A549 (cell line): Measurements from ENCODE around the gene SF3B5. TPM values are rescaled to one million over a fixed set of nuclear protein-coding genes. Genes with fewer than 3 reads are reported as not detected.

Experiments
- ATAC-seq, 2 experiments: fragments of 200-7000 bp in 1 of 2; fragments of >200 bp in 1 of 2; cut with Nextera tagmentation in 1 of 2; cut with Tn5 transposase in 1 of 2; 3 replicates each; pipeline versions ENCODE4 v1.8.0 to v1.9.1; 2018 to 2020; ENCODE audit warnings: mild to moderate bottlenecking in 1 of 2, moderate library complexity in 1 of 2
- CTCF ChIA-PET: fragments of 300-600 bp; sonication (Branson Sonifier 250); formaldehyde crosslinking; extraction: SDS; loops from one replicate; lab custom pipeline; 2021; ENCODE audit warnings: antibody characterized with exemption, inconsistent platforms; lab: Yijun Ruan, JAX
- POLR2A ChIA-PET: fragments of 350-600 bp; formaldehyde crosslinking; extraction: SDS; loops from one replicate; lab custom pipeline; 2021; ENCODE audit warnings: antibody characterized with exemption, inconsistent platforms; lab: Yijun Ruan, JAX
- DNase-seq, 2 experiments: peaks; one replicate each; pipeline versions ENCODE4 v3.0.0 to v3.0.0-alpha.2; 2011 to 2016; ENCODE audit warnings: low read depth in 1 of 2, low spot score in 1 of 2
- FAIRE-seq: peaks from 2 replicates; lab custom pipeline; 2011; peaks lifted over from hg19 to GRCh38; lab: Jason Lieb, UNC
- H3K27ac ChIP-seq, 2 experiments: fragments of >200 bp; sonication (Bioruptor Twin); formaldehyde crosslinking; 3 replicates each; pipeline ENCODE4 v1.5.1; 2016 to 2017
- H3K4me1 ChIP-seq: fragments of >200 bp; sonication (Bioruptor Twin); formaldehyde crosslinking; 3 replicates; pipeline ENCODE4 v1.6.1; 2016
- H3K4me2 ChIP-seq: fragments of >200 bp; sonication (Bioruptor Twin); formaldehyde crosslinking; 3 replicates; pipeline ENCODE4 v1.6.1; 2016
- H3K4me3 ChIP-seq: fragments of >200 bp; sonication (Bioruptor Twin); formaldehyde crosslinking; 3 replicates; pipeline ENCODE4 v1.5.1; 2016
- H3K9me3 ChIP-seq: fragments of >200 bp; sonication (Bioruptor Twin); formaldehyde crosslinking; 3 replicates; pipeline ENCODE4 v1.6.1; 2016
- CBX2 ChIP-seq: fragments of 200-600 bp; sonication (generic); IDR thresholded peaks from 2 replicates; pipeline ENCODE4 v1.6.1; 2016; ENCODE audit warnings: low read depth, mild to moderate bottlenecking, borderline replicate concordance
- CBX8 ChIP-seq: fragments of 200-600 bp; sonication (generic); IDR thresholded peaks from 2 replicates; pipeline ENCODE4 v1.6.1; 2016
- CHD2 ChIP-seq: fragments of 150-350 bp; IDR thresholded peaks from 2 replicates; pipeline ENCODE4 v1.6.1; 2014; ENCODE audit warnings: low read length; ENCODE audit not compliant: partially characterized antibody
- CTCF ChIP-seq: fragments of >200 bp; sonication (Bioruptor Twin); formaldehyde crosslinking; IDR thresholded peaks from 3 replicates; pipeline ENCODE4 v1.5.1; 2016
- E2F6 ChIP-seq: IDR thresholded peaks from 2 replicates; pipeline ENCODE4 v1.6.1; 2012; ENCODE audit warnings: low read depth, borderline replicate concordance
- EHF ChIP-seq: fragments of 250-450 bp; sonication (Bioruptor Pico); IDR thresholded peaks from 2 replicates; pipeline ENCODE4 v1.5.0; 2020; ENCODE audit warnings: mild to moderate bottlenecking
- EHMT2 ChIP-seq: fragments of 200-600 bp; sonication (generic); IDR thresholded peaks from 2 replicates; pipeline ENCODE4 v1.6.1; 2016; ENCODE audit warnings: antibody characterized with exemption, low read depth, mild to moderate bottlenecking, moderate library complexity
- ELK1 ChIP-seq: fragments of 150-350 bp; IDR thresholded peaks from 2 replicates; pipeline ENCODE4 v1.6.1; 2014; ENCODE audit warnings: low read depth, mild to moderate bottlenecking, low read length
- EP300 ChIP-seq, 2 experiments: fragments of >200 bp; sonication (Bioruptor Twin); formaldehyde crosslinking; IDR thresholded peaks; 2 replicates in 1 of 2; 3 replicates in 1 of 2; pipeline ENCODE4 v1.6.1; 2016 to 2017
- FOXS1 ChIP-seq: fragments of 250-450 bp; sonication (Bioruptor Pico); IDR thresholded peaks from 2 replicates; pipeline ENCODE4 v1.5.0; 2020; ENCODE audit warnings: mild to moderate bottlenecking, moderate library complexity
- HES2 ChIP-seq: fragments of >200 bp; sonication (Bioruptor Twin); formaldehyde crosslinking; IDR thresholded peaks from 2 replicates; pipeline ENCODE4 v1.6.1; 2016
- HMGXB4 ChIP-seq: fragments of 250-450 bp; sonication (Bioruptor Pico); IDR thresholded peaks from 2 replicates; pipeline ENCODE4 v1.5.0; 2021; ENCODE audit warnings: mild to moderate bottlenecking, moderate library complexity, borderline replicate concordance
- HOXA7 ChIP-seq: fragments of 250-450 bp; sonication (Bioruptor Pico); IDR thresholded peaks from 2 replicates; pipeline ENCODE4 v1.5.0; 2020; ENCODE audit warnings: mild to moderate bottlenecking, moderate library complexity
- KDM1A ChIP-seq: fragments of 200-600 bp; sonication (generic); IDR thresholded peaks from 2 replicates; pipeline ENCODE4 v1.6.1; 2016; ENCODE audit warnings: low read depth, mild to moderate bottlenecking
- KDM5A ChIP-seq: fragments of 200-600 bp; sonication (generic); IDR thresholded peaks from 2 replicates; pipeline ENCODE4 v1.6.1; 2016; ENCODE audit warnings: antibody characterized with exemption, mild to moderate bottlenecking
- MAFK ChIP-seq: fragments of 450-650 bp; IDR thresholded peaks from 2 replicates; pipeline ENCODE4 v1.6.1; 2014; ENCODE audit not compliant: partially characterized antibody
- MAX ChIP-seq: IDR thresholded peaks from 2 replicates; pipeline ENCODE4 v1.6.1; 2012
- MAZ ChIP-seq: fragments of 150-350 bp; IDR thresholded peaks from 2 replicates; pipeline ENCODE4 v1.6.1; 2014; ENCODE audit warnings: antibody characterized with exemption, low read depth, low read length, borderline replicate concordance
- RAD21 ChIP-seq, 2 experiments: fragments of >200 bp in 1 of 2; sonication (Bioruptor Twin) in 1 of 2; formaldehyde crosslinking in 1 of 2; IDR thresholded peaks in 1 of 2; conservative IDR thresholded peaks in 1 of 2; 2 replicates in 1 of 2; 3 replicates in 1 of 2; pipeline ENCODE4 v1.6.1; 2012 to 2018; ENCODE audit warnings: inconsistent platforms in 1 of 2
- ZC3H11A ChIP-seq: fragments of 450-650 bp; IDR thresholded peaks from 2 replicates; pipeline ENCODE4 v1.6.1; 2014; ENCODE audit warnings: antibody characterized with exemption, mild to moderate bottlenecking
- ZFP36 ChIP-seq: fragments of 450-650 bp; IDR thresholded peaks from 2 replicates; pipeline ENCODE4 v1.6.1; 2014; ENCODE audit warnings: borderline replicate concordance; ENCODE audit not compliant: partially characterized antibody
- WGBS: methylation state at CpG from one replicate; pipeline ENCODE4 v1.1.6; 2017; ENCODE audit errors: missing lambda C conversion rate; 5-methylcytosine and 5-hydroxymethylcytosine counted together
- polyA plus RNA-seq, 4 experiments: library from polyadenylated mRNA; depleted of rRNA in 3 of 4; stranded (reverse); fragments of >200 nt; fragmentation: RNase III in 1 of 4; extraction: RNeasy Plus Mini Kit Qiagen cat#74134 plus additional on column Dnase treatment in 1 of 4; gene quantifications; 2 replicates in 3 of 4; 3 replicates in 1 of 4; pipeline ENCODE4 v1.2.3, GENCODE V29; 2011 to 2017

The SF3B5 gene
- polyA plus RNA-seq, 2 of the 4 experiments (the other 2 are of a cell fraction): 159 to 164 TPM

- no peak overlapping the region for H3K27ac ChIP-seq
- no peak for FAIRE-seq
- H3K4me1 ChIP-seq: no peaks in the 10 kb centered on the region
- ChIA-PET POLR2A (no interaction called here), CTCF (no interaction called here)
- H3K9me3 ChIP-seq: no peaks in the 10 kb centered on the region
- DNase-seq: no peak
- no peak for ATAC-seq
- no peak for TF ChIP-seq ZFP36
- no peak for TF ChIP-seq MAX
- TF ChIP-seq CTCF: no peak
- no peak for TF ChIP-seq ELK1
- no peak for TF ChIP-seq KDM1A
- TF ChIP-seq MAZ: no peak
- TF ChIP-seq EP300 (IDR thresholded peaks at IDR 0.05): no peak
- no peak for TF ChIP-seq CBX8
- no peak for TF ChIP-seq KDM5A
- no peak for TF ChIP-seq HES2
- no peak for TF ChIP-seq HMGXB4 (CRISPR knock-in tag)
- TF ChIP-seq CBX2: no peak
- TF ChIP-seq MAFK: no peak
- TF ChIP-seq HOXA7 (CRISPR knock-in tag): no peak
- no peak for TF ChIP-seq EHF (CRISPR knock-in tag)
- TF ChIP-seq EHMT2: no peak
- H3K4me3 ChIP-seq: no peak overlapping the region
- no peak overlapping the region for H3K4me2 ChIP-seq
Measured at GRCh38 chr6:144143878-144144277, 48.5 kb upstream of the SF3B5 start.

- 97% methylated on average over 1 of the region's 1 CpG for WGBS
- no peak overlapping the region for H3K27ac ChIP-seq
- H3K4me2 ChIP-seq: no peak overlapping the region
- CTCF ChIA-PET: interaction anchor here (0.9 kb wide), 1 partner anchor 67 kb away, joined by 3 read pairs; no protein-coding TSS in a partner anchor
- H3K4me1 ChIP-seq: no peaks in the 10 kb centered on the region
- FAIRE-seq: no peak
- no peak overlapping the region for H3K4me3 ChIP-seq
- TF ChIP-seq ZC3H11A (no peak), CBX8 (no peak), CBX2 (no peak), FOXS1 (CRISPR knock-in tag) (no peak), CHD2 (no peak), E2F6 (no peak), RAD21 (conservative IDR thresholded peaks at IDR 0.05 in 1 of 2, IDR thresholded peaks at IDR 0.05 in 1 of 2) (no peak)
- DNase-seq: no peak
- POLR2A ChIA-PET: no interaction called here
- H3K9me3 ChIP-seq: no peaks in the 10 kb centered on the region
- ATAC-seq: no peak
Measured at GRCh38 chr6:144143106-144143505, 47.7 kb upstream of the SF3B5 start.
